Cardiac muscle cell (in vitro differentiated cells and primary cell): ENCODE results near the gene MAP1LC3B2. TPM values are rescaled to one million over a fixed set of nuclear protein-coding genes. Genes with fewer than 3 reads are reported as not detected.

ENCODE experiments used
- DNase-seq, 2 donors: peaks; one replicate each; pipeline versions ENCODE4 v3.0.0 to v3.0.0-alpha.2; 2010 to 2017; ENCODE audit warnings: low read depth in 1 of 2, low spot score in 1 of 2
- H3K27ac ChIP-seq: fragments of 200-600 bp; sonication (generic); 2 replicates; pipeline ENCODE4 v1.5.1; 2016
- H3K27me3 ChIP-seq: fragments of 200-600 bp; sonication (generic); 2 replicates; pipeline ENCODE4 v1.6.0; 2016; ENCODE audit warnings: control low read depth
- H3K36me3 ChIP-seq: fragments of 200-600 bp; sonication (generic); 2 replicates; pipeline ENCODE4 v1.5.1; 2016; ENCODE audit warnings: control low read depth
- H3K4me1 ChIP-seq: fragments of 200-600 bp; sonication (generic); 2 replicates; pipeline ENCODE4 v1.8.1; 2017; ENCODE audit warnings: low read depth, mild to moderate bottlenecking, mixed run types
- H3K4me3 ChIP-seq: fragments of 200-600 bp; sonication (generic); 2 replicates; pipeline ENCODE4 v1.5.1; 2016; ENCODE audit warnings: mild to moderate bottlenecking
- H3K9me3 ChIP-seq: fragments of 200-600 bp; sonication (generic); 2 replicates; pipeline ENCODE4 v1.5.1; 2017; ENCODE audit warnings: low read depth, mild to moderate bottlenecking, control low read depth
- CTCF ChIP-seq: IDR thresholded peaks from 2 replicates; pipeline ENCODE4 v1.5.1; 2012; ENCODE audit warnings: low read depth, mild to moderate bottlenecking, low read length
- polyA plus RNA-seq: library from polyadenylated mRNA; unstranded; fragments of >200 nt; fragmentation: Nextera tagmentation; extraction: Ambion mirVana; gene quantifications from 2 replicates; pipeline ENCODE4 v1.2.1, GENCODE V29; 2016
- total RNA-seq: library from RNA; depleted of rRNA; stranded (reverse); fragments of >200 nt; gene quantifications from 2 replicates; pipeline ENCODE4 v1.2.3, GENCODE V29; 2016

Gene MAP1LC3B2
- total and polyA plus RNA-seq, 2 experiments from 2014 or later = 2.3 to 7.2 TPM

DNA sequence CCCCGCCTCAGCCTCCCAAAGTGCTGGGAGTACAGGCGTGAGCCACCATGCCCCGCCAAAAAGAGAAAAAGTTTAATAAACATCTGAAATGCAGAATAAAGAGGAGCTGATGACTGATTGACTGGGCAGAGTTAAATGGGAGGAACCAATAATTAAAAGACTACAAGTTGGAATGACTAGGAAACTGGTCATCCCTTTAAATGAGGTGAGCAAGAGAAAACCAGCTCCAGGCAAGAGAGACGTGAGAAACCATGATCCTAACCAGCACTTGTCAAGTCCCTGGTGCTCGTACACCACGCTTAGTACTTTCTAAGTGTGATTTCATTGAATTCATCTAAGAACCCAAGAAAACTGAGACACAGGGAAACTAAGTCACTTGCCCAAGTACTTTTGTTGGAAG, 47.9 kb downstream of the MAP1LC3B2 start:
- Histone ChIP-seq H3K27me3 (no peaks in the 10 kb centered on the region), H3K36me3 (no peaks in the 10 kb centered on the region), H3K9me3 (no peaks in the 10 kb centered on the region), H3K4me1 (no peaks in the 10 kb centered on the region), H3K4me3 (no peak overlapping the region), H3K27ac (no peak overlapping the region)
- no peak for TF ChIP-seq CTCF
- no peak for DNase-seq

DNA sequence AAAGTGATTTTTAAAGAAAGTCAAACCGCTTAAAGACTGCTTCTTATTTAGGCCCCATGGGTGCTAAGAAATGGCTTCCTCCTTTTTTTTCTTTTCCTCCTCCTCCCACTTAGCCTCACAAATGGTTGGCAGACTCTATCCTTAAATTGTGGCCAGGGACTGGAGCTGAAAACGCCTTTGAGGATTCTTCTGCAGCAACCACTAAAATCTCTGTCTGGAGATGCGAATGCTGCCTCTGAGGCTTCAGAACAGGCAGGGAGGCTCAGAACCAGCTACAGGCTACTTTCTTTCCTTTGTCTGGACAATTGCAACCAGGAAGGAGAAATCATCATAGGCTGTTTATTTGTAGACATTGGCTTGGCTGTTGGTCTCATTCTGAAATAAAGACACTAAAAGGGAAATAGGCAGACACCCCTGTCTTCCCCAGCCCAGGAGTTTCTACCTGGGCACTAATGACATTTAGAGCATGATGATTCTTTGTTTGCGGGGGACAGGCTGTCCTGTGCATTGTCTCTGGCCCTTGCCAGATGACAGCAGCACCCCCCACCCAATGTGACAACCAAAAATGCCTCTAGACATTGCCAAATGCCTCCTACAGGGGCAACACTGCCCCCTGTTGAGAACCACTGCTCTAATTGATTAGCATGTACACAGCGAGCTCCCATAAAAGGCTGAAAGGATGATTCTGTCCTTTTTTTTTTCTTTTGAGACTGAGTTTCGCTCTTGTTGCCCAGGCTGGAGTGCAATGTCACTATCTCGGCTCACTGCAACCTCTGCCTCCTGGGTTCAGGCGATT, 50.3 kb downstream of the MAP1LC3B2 start:
- Histone ChIP-seq H3K27me3 (no peaks in the 10 kb centered on the region), H3K4me3 (no peak overlapping the region), H3K27ac (no peak overlapping the region), H3K4me1 (no peaks in the 10 kb centered on the region), H3K36me3 (no peaks in the 10 kb centered on the region), H3K9me3 (no peaks in the 10 kb centered on the region)
- peak; percentile 43 for TF ChIP-seq CTCF
- DNase-seq = peak in 1 of 2 donors; percentile 44

GRCh38 chr12:116610971-116611541, 51.9 kb downstream of the MAP1LC3B2 start:
- no peak overlapping the region for H3K4me3 ChIP-seq
- no peaks in the 10 kb centered on the region for H3K9me3 ChIP-seq
- TF ChIP-seq CTCF = no peak
- H3K27me3 ChIP-seq = no peaks in the 10 kb centered on the region
- peaks cover 3% of the 10 kb centered on the region for H3K4me1 ChIP-seq
- no peak overlapping the region for H3K27ac ChIP-seq
- H3K36me3 ChIP-seq = no peaks in the 10 kb centered on the region
- no peak for DNase-seq

DNA sequence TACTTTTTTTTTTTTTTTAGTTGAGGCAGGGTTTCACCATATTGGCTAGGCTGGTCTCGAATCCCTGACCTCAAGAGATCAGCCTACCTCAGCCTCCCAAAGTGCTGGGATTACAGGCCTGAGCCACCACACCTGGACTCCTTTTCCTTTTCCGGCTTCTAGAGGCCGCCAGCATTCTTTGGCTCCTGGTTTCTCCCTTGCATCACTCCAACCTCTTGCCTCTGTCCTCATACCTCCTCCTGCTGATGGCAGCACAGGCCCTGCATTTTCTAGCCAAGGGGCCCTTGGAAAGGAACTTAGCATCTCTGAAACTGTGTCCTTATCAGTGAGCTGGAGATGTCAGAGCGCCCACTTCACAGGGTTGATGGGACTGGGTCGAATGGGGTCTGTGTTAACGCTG, 53.3 kb downstream of the MAP1LC3B2 start:
- Histone ChIP-seq H3K4me1 (peaks cover 3% of the 10 kb centered on the region), H3K27me3 (no peaks in the 10 kb centered on the region), H3K36me3 (no peaks in the 10 kb centered on the region), H3K9me3 (no peaks in the 10 kb centered on the region), H3K27ac (no peak overlapping the region), H3K4me3 (no peak overlapping the region)
- DNase-seq = no peak
- TF ChIP-seq CTCF = no peak

DNA sequence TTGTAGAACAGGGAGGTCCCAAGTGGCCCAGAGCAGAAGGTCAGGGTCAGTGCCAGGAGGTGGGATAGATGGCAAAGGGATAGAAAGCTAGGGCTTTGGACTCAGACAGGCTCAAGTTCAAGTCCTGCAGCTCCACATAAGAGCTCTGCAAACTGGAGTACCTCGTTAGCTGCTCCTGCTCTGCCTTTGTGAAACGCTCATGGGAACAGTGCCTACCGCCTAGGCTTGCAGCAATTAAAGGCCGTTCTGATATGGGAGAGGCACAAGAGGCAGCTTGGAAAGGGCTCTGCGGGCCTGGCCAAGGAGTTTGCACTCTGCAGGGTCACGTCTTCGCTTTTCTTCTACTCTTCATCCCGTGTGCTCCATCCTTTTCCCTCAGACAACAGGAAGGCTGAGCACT, 54.1 kb downstream of the MAP1LC3B2 start:
- no peaks in the 10 kb centered on the region for H3K9me3 ChIP-seq
- no peak overlapping the region for H3K4me3 ChIP-seq
- H3K27ac ChIP-seq = no peak overlapping the region
- H3K4me1 ChIP-seq = peaks cover 3% of the 10 kb centered on the region
- peak in 1 of 2 donors; percentile 38 for DNase-seq
- H3K27me3 ChIP-seq = no peaks in the 10 kb centered on the region
- H3K36me3 ChIP-seq = no peaks in the 10 kb centered on the region
- no peak for TF ChIP-seq CTCF
